Skeletal muscle satellite cell (primary cell): ENCODE measurements around the gene TMEM117.

ENCODE experiments used
- H3K27me3 ChIP-seq: 2 replicates; pipeline ENCODE4 v1.7.0; 2013; ENCODE audit warnings: low read length; ENCODE audit not compliant: control insufficient read depth, insufficient read depth
- H3K36me3 ChIP-seq: 2 replicates; pipeline ENCODE4 v1.7.0; 2013; ENCODE audit warnings: mild to moderate bottlenecking, control low read depth, low read length; ENCODE audit not compliant: insufficient read depth
- H3K4me1 ChIP-seq: 2 replicates; pipeline ENCODE4 v1.7.0; 2013; ENCODE audit warnings: low read length; ENCODE audit not compliant: control insufficient read depth, insufficient read depth
- H3K4me2 ChIP-seq: 2 replicates; pipeline ENCODE4 v1.7.0; 2013; ENCODE audit warnings: mild to moderate bottlenecking, low read length
- H3K4me3 ChIP-seq: 2 replicates; pipeline ENCODE4 v1.7.0; 2013; ENCODE audit warnings: low read length
- H3K9ac ChIP-seq: 2 replicates; pipeline ENCODE4 v1.7.0; 2013; ENCODE audit warnings: mild to moderate bottlenecking, low read depth, low read length, moderate library complexity
- H3K9me3 ChIP-seq: replicated peaks from 2 replicates; pipeline ENCODE4 v1.7.0; 2013; ENCODE audit warnings: mild to moderate bottlenecking, control low read depth, low read length

Gene TMEM117

DNA sequence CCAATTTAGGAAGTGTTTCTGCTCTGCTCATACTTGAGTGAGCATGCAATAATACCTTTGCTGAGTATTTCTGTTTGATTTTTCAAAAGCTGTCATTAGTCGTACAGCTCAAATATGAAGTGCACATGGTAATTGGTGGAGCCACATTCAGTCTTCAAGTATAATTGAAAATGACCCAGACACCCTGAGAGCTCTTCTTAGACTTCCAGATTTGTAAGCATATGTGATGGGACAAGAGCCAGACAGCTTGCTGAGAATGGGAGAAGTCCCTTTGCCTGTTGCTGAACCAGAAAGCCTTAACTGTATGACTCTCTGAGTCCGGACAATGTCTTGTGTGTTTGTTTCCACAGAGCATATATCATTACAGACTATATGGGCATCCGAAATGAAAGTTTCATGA is 307.3 kb downstream of the TMEM117 start:
- Histone ChIP-seq H3K4me2 (no peak overlapping the region), H3K27me3 (no peaks in the 10 kb centered on the region), H3K9ac (no peak overlapping the region), H3K36me3 (no peaks in the 10 kb centered on the region), H3K4me3 (no peak overlapping the region), H3K9me3 (no peaks in the 10 kb centered on the region), H3K4me1 (no peaks in the 10 kb centered on the region)

- Histone ChIP-seq H3K27me3 (no peaks in the 10 kb centered on the region), H3K4me2 (no peak overlapping the region), H3K4me3 (no peak overlapping the region), H3K36me3 (no peaks in the 10 kb centered on the region), H3K9me3 (no peaks in the 10 kb centered on the region), H3K9ac (no peak overlapping the region), H3K4me1 (no peaks in the 10 kb centered on the region)
These were observed 313.1 kb downstream of the TMEM117 start for GRCh38 chr12:44148936-44149335.

GRCh38 chr12:44154128-44154527 is 318.2 kb downstream of the TMEM117 start:
- Histone ChIP-seq H3K4me2 (peak overlapping the region; percentile 75), H3K36me3 (no peaks in the 10 kb centered on the region), H3K4me3 (peak overlapping the region; percentile 55), H3K9ac (no peak overlapping the region), H3K27me3 (no peaks in the 10 kb centered on the region), H3K4me1 (no peaks in the 10 kb centered on the region), H3K9me3 (no peaks in the 10 kb centered on the region)

- Histone ChIP-seq H3K27me3 (no peaks in the 10 kb centered on the region), H3K4me3 (no peak overlapping the region), H3K9me3 (no peaks in the 10 kb centered on the region), H3K36me3 (no peaks in the 10 kb centered on the region), H3K4me2 (no peak overlapping the region), H3K4me1 (no peaks in the 10 kb centered on the region), H3K9ac (no peak overlapping the region)
These were observed 319.5 kb downstream of the TMEM117 start for GRCh38 chr12:44155358-44155757.

- Histone ChIP-seq H3K4me2 (no peak overlapping the region), H3K9me3 (no peaks in the 10 kb centered on the region), H3K4me1 (no peaks in the 10 kb centered on the region), H3K27me3 (no peaks in the 10 kb centered on the region), H3K9ac (no peak overlapping the region), H3K4me3 (no peak overlapping the region), H3K36me3 (no peaks in the 10 kb centered on the region)
These were observed 321.5 kb downstream of the TMEM117 start for GRCh38 chr12:44157359-44157758.

DNA sequence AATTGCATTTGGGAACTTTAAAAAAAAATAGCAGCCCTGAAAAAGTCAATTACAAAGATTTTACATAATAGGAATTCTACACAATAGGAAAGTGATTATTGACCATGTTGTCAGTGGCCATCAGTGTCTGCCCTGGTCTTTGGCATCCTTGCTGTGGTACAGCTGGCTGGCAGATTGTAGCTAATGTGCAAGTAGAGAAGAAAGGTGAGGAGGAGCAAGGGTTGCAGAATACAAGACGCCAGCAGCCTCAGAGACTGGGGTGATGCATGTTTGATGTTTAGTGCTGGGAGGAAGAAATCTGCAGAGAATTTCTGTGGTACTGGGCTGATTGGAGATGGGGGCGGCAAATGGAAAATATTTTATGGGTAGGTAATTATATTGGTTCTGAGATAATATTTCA is 322.9 kb downstream of the TMEM117 start:
- H3K4me1 ChIP-seq, result no peaks in the 10 kb centered on the region
- H3K4me2 ChIP-seq, result no peak overlapping the region
- no peak overlapping the region for H3K4me3 ChIP-seq
- H3K9me3 ChIP-seq, result no peaks in the 10 kb centered on the region
- H3K36me3 ChIP-seq, result no peaks in the 10 kb centered on the region
- H3K27me3 ChIP-seq, result no peaks in the 10 kb centered on the region
- H3K9ac ChIP-seq, result no peak overlapping the region

- Histone ChIP-seq H3K9me3 (no peaks in the 10 kb centered on the region), H3K9ac (no peak overlapping the region)
These were observed 323.3 kb downstream of the TMEM117 start for GRCh38 chr12:44159216-44159615.

GRCh38 chr12:44159862-44160261 is 324.0 kb downstream of the TMEM117 start:
- no peak overlapping the region for H3K4me3 ChIP-seq

More at GRCh38 chr12:44159216-44159615, 323.3 kb downstream of the TMEM117 start:
- Histone ChIP-seq H3K36me3 (no peaks in the 10 kb centered on the region), H3K27me3 (no peaks in the 10 kb centered on the region), H3K4me3 (no peak overlapping the region), H3K4me1 (no peaks in the 10 kb centered on the region), H3K4me2 (no peak overlapping the region)

DNA sequence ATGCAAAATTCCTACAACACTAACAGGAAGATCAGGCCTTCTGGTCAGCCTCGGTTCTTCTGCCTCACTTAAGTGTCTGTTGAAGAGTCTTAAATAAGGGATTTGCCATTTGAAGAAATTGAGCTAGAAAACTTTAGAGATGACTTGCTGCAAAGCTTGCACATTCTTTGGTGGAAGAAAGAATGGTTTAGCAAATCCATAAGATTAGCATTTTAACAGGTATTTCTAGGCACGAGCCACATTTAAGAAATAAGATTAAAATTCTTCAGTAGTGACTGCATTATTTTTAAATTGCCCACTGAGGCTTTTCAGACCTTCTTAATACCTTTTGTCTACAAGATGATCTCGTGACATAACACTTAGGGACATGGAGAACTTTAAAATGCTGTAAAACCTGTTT is 327.1 kb downstream of the TMEM117 start:
- Histone ChIP-seq H3K9ac (no peak overlapping the region), H3K9me3 (no peaks in the 10 kb centered on the region), H3K4me2 (no peak overlapping the region), H3K4me3 (no peak overlapping the region), H3K4me1 (no peaks in the 10 kb centered on the region), H3K27me3 (no peaks in the 10 kb centered on the region), H3K36me3 (no peaks in the 10 kb centered on the region)

More at GRCh38 chr12:44159862-44160261, 324.0 kb downstream of the TMEM117 start:
- no peaks in the 10 kb centered on the region for H3K36me3 ChIP-seq
- no peak overlapping the region for H3K9ac ChIP-seq
- H3K27me3 ChIP-seq, result no peaks in the 10 kb centered on the region
- no peaks in the 10 kb centered on the region for H3K9me3 ChIP-seq
- no peak overlapping the region for H3K4me2 ChIP-seq
- no peaks in the 10 kb centered on the region for H3K4me1 ChIP-seq

GRCh38 chr12:44174053-44174452 is 338.2 kb downstream of the TMEM117 start:
- H3K36me3 ChIP-seq, result no peaks in the 10 kb centered on the region
- H3K9ac ChIP-seq, result no peak overlapping the region
- no peaks in the 10 kb centered on the region for H3K27me3 ChIP-seq
- H3K4me1 ChIP-seq, result no peaks in the 10 kb centered on the region
- H3K9me3 ChIP-seq, result no peaks in the 10 kb centered on the region
- H3K4me2 ChIP-seq, result no peak overlapping the region
- no peak overlapping the region for H3K4me3 ChIP-seq

GRCh38 chr12:44184499-44185206 is 348.8 kb downstream of the TMEM117 start:
- Histone ChIP-seq H3K9ac (no peak overlapping the region), H3K27me3 (no peaks in the 10 kb centered on the region), H3K36me3 (no peaks in the 10 kb centered on the region), H3K4me1 (no peaks in the 10 kb centered on the region), H3K4me2 (no peak overlapping the region), H3K9me3 (no peaks in the 10 kb centered on the region), H3K4me3 (no peak overlapping the region)

GRCh38 chr12:44193281-44193680 is 357.4 kb downstream of the TMEM117 start:
- Histone ChIP-seq H3K9ac (no peak overlapping the region), H3K9me3 (no peaks in the 10 kb centered on the region)

More at GRCh38 chr12:44193281-44193680, 357.4 kb downstream of the TMEM117 start:
- no peak overlapping the region for H3K4me2 ChIP-seq
- no peak overlapping the region for H3K4me3 ChIP-seq
- H3K4me1 ChIP-seq, result no peaks in the 10 kb centered on the region
- no peaks in the 10 kb centered on the region for H3K36me3 ChIP-seq
- H3K27me3 ChIP-seq, result no peaks in the 10 kb centered on the region
